Sigmoid colon (tissue), 7 donors: ENCODE data around the gene APBB2. TPM values are rescaled to one million over a fixed set of nuclear protein-coding genes. Genes with fewer than 3 reads are reported as not detected.
A peak's percentile ranks its signal among the peaks of the same experiment; 100 is the strongest.

Source experiments
- DNase-seq: peaks from one replicate; pipeline ENCODE4 v3.0.0-alpha.2; 2019
- H3K27ac ChIP-seq, 4 donors: fragments of 200-600 bp; sonication (generic); one replicate each; pipeline ENCODE4 v1.5.1; 2016 to 2019; ENCODE audit warnings: mild to moderate bottlenecking in 1 of 4
- H3K27me3 ChIP-seq, 3 donors: fragments of 200-600 bp; sonication (generic); one replicate each; pipeline ENCODE4 v1.5.1; 2019; ENCODE audit warnings: mild to moderate bottlenecking in 1 of 3
- H3K36me3 ChIP-seq, 4 donors: fragments of 200-600 bp; sonication (generic); one replicate each; pipeline ENCODE4 v1.5.1; 2016 to 2019
- H3K4me1 ChIP-seq, 4 donors: fragments of 200-600 bp; sonication (generic); one replicate each; pipeline ENCODE4 v1.5.1; 2017 to 2019
- H3K4me3 ChIP-seq, 4 donors: fragments of 200-600 bp; sonication (generic); one replicate each; pipeline ENCODE4 v1.5.1; 2017 to 2019; ENCODE audit warnings: mild to moderate bottlenecking in 2 of 4, moderate library complexity in 1 of 4
- H3K9me3 ChIP-seq, 4 donors: fragments of 200-600 bp in 3 of 4; sonication (generic) in 3 of 4; one replicate each; pipeline versions ENCODE4 v1.5.1 to v1.6.1; 2013 to 2019
- EP300 ChIP-seq, 4 donors: sonication (generic); formaldehyde crosslinking; IDR thresholded peaks; one replicate each; pipeline ENCODE4 v1.6.1; 2017; ENCODE audit warnings: antibody characterized with exemption in 4 of 4
- POLR2A ChIP-seq, 2 donors: fragments of 450-650 bp; IDR thresholded peaks; one replicate each; pipeline ENCODE4 v1.6.1; 2016; ENCODE audit warnings: antibody characterized with exemption in 2 of 2, mild to moderate bottlenecking in 2 of 2, moderate library complexity in 2 of 2
- POLR2AphosphoS5 ChIP-seq, 4 donors: sonication (generic); formaldehyde crosslinking; IDR thresholded peaks; one replicate each; pipeline ENCODE4 v1.6.1; 2017; ENCODE audit warnings: antibody characterized with exemption in 4 of 4
- WGBS, 2 donors: extraction: QIAGEN DNeasy Blood & Tissue Kit; methylation state at CpG; one replicate each; pipeline ENCODE4 v1.1.7; 2013; 5-methylcytosine and 5-hydroxymethylcytosine counted together
- intact Hi-C: fragments of 100-400 bp; cut with DNase I; formaldehyde crosslinking; loops from one replicate; pipeline ENCODE4 v1.15.1; 2023
- polyA plus RNA-seq, 3 donors: library from polyadenylated mRNA; stranded (reverse); fragments of 200-250 nt; gene quantifications; one replicate each; pipeline ENCODE4 v1.2.3, GENCODE V29; 2013
- total RNA-seq, 4 donors: library from RNA; depleted of rRNA; stranded (reverse); fragments of >200 nt; gene quantifications; one replicate each; pipeline ENCODE4 v1.1.0, GENCODE V29; 2016
- TF ChIP-seq, protein P1 (sequence below), 4 experiments: fragments of 450-650 bp in 3 of 4; fragments of 200-600 bp in 1 of 4; IDR thresholded peaks; one replicate each; pipeline ENCODE4 v1.5.1; 2016 to 2019; ENCODE audit warnings: antibody characterized with exemption in 4 of 4, mild to moderate bottlenecking in 3 of 4, moderate library complexity in 2 of 4
- donor health status: healthy with polysubstance abuse.
- donor health status: Bipolar disorder and iron deficiency.
- donor health status: healthy.

APBB2 gene
- total and polyA plus RNA-seq, 7 donors, result 7.8 to 108 (median 69.1) TPM

DNA sequence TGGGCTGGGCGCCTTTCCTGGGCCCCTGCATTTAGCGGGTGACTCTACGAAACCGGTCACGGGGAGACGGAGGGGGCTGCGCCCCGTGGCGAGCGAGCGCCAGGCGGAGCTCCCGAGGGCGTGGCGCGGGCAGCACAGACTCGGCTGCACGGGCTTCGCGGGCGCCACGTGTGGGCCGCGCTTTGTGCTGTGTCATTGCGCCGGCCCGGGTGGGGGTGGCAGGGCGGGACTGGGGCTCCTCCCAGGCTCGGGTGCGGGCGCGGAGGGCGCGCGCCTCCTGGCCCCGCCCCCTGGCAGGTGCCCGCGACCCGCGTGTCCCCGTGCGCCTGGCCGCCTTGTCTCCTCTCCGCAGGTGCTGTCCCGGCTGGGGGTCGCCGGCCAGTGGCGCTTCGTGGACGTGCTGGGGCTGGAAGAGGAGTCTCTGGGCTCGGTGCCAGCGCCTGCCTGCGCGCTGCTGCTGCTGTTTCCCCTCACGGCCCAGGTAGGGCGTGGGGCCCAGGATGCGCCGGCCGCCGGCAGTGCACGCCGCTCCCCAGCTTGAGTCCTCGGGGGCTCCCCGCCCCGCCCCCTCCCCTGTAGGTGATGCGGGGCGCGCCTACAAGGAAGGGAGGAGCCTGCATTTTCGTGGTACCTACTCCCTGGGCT, 43.0 kb upstream of the APBB2 start:
- peak; percentile 70 for DNase-seq
- Histone ChIP-seq H3K4me1 (peaks cover 0 to 17% (median 14%) of the 10 kb centered on the region in 4 donors), H3K27me3 (peaks cover 7 to 37% (median 17%) of the 10 kb centered on the region in 3 donors), H3K9me3 (no peaks in the 10 kb centered on the region), H3K36me3 (no peaks in the 10 kb centered on the region), H3K27ac (peak overlapping the region in 1 of 4 donors; percentile 24), H3K4me3 (peak overlapping the region; percentile 36 to 58 (median 48))
- TF ChIP-seq, protein P1, sequence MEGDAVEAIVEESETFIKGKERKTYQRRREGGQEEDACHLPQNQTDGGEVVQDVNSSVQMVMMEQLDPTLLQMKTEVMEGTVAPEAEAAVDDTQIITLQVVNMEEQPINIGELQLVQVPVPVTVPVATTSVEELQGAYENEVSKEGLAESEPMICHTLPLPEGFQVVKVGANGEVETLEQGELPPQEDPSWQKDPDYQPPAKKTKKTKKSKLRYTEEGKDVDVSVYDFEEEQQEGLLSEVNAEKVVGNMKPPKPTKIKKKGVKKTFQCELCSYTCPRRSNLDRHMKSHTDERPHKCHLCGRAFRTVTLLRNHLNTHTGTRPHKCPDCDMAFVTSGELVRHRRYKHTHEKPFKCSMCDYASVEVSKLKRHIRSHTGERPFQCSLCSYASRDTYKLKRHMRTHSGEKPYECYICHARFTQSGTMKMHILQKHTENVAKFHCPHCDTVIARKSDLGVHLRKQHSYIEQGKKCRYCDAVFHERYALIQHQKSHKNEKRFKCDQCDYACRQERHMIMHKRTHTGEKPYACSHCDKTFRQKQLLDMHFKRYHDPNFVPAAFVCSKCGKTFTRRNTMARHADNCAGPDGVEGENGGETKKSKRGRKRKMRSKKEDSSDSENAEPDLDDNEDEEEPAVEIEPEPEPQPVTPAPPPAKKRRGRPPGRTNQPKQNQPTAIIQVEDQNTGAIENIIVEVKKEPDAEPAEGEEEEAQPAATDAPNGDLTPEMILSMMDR (IDR thresholded peaks at IDR 0.05), result no peak
- TF ChIP-seq EP300 (IDR thresholded peaks at IDR 0.05) (no peak), POLR2A (IDR thresholded peaks at IDR 0.05) (no peak), POLR2AphosphoS5 (IDR thresholded peaks at IDR 0.05) (no peak)
- 1% methylated on average over 69 of the region's 69 CpGs for WGBS, 2 donors
- intact Hi-C loops, result no loop called here

DNA sequence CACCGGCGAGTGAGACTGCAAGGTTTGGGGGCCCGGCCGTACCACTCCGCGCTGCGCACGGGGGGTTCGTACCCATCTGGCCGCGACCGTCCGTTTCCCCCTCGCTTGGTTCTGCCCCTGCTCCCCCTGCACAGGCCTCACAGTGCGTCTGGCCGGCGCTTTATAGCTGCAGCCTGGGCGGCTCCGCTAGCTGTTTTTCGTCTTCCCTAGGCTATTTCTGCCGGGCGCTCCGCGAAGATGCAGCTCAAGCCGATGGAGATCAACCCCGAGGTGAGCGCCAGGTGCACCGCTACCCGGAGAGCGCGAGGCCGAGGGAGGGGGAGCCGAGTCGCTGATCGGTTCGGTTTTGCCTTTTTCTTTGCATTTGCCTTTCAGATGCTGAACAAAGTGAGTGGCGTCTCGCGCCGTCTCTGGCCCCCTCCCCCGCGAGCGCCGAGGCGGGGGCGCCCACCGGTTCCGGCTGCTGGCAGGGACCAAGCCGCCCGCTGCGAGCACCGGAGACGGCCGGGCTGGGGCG, 42.5 kb upstream of the APBB2 start, which contains the start of gene UCHL1:
Gene UCHL1, plus strand, starts transcription at position 189 of the 517 bp plus-strand sequence. Its CDS starts 49 bp downstream, at position 238.
- 2 to 4% methylated on average over 55 of the region's 55 CpGs for WGBS, 2 donors
- TF ChIP-seq EP300 (IDR thresholded peaks at IDR 0.05), result no peak
- TF ChIP-seq, protein P1 (IDR thresholded peaks at IDR 0.05), result no peak
- no peak for TF ChIP-seq POLR2AphosphoS5 (IDR thresholded peaks at IDR 0.05)
- TF ChIP-seq POLR2A (IDR thresholded peaks at IDR 0.05), result no peak
- peak; percentile 66 for DNase-seq
- intact Hi-C loops, result no loop called here
- Histone ChIP-seq H3K27ac (peak within 1 kb of the TSS in 1 of 4 donors; percentile 24), H3K27me3 (peaks cover 7 to 37% (median 17%) of the 10 kb centered on the region in 3 donors), H3K9me3 (no peaks in the 10 kb centered on the region), H3K4me3 (peak within 1 kb of the TSS; percentile 36 to 58 (median 48)), H3K36me3 (no peaks in the 10 kb centered on the region), H3K4me1 (peaks cover 0 to 17% (median 14%) of the 10 kb centered on the region in 4 donors)

DNA sequence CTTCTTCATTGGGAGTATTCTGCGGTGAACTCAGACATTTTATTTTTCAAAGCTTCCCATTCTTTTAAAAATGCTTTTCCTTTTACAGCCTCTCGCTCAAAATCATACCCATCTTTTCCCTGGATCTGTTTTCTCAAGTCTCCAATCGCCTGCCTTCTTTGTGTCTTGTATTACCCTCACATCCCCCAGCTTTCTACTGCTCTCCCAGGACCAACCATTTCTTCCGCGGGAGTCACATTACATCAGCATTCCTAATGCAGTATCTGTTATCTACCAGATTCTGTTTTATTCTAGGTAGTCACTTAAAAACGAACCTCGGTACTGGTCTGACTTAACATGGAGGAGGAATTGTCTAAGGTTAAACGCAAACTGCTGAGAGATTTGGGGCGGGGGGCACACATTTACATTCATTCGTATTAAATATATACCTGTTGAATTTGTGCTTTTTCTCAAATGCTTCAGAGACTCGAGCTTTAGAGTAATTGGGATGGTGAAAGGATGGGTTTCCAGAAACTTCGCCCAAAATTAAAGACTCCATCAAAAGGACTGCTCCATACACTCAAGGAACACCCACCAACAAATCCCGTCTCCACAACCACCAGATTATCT, 41.9 kb upstream of the APBB2 start:
- Histone ChIP-seq H3K9me3 (no peaks in the 10 kb centered on the region), H3K4me1 (peaks cover 0 to 17% (median 14%) of the 10 kb centered on the region in 4 donors), H3K4me3 (peak overlapping the region; percentile 36 to 58 (median 48)), H3K27me3 (peaks cover 7 to 37% (median 17%) of the 10 kb centered on the region in 3 donors), H3K27ac (no peak overlapping the region), H3K36me3 (no peaks in the 10 kb centered on the region)
- intact Hi-C loops, result no loop called here
- WGBS, 2 donors, result 16 to 20% methylated on average over 13 of the region's 13 CpGs
- DNase-seq, result no peak
- TF ChIP-seq, protein P1 (IDR thresholded peaks at IDR 0.05), result no peak
- TF ChIP-seq POLR2AphosphoS5 (IDR thresholded peaks at IDR 0.05) (no peak), EP300 (IDR thresholded peaks at IDR 0.05) (no peak), POLR2A (IDR thresholded peaks at IDR 0.05) (no peak)

DNA sequence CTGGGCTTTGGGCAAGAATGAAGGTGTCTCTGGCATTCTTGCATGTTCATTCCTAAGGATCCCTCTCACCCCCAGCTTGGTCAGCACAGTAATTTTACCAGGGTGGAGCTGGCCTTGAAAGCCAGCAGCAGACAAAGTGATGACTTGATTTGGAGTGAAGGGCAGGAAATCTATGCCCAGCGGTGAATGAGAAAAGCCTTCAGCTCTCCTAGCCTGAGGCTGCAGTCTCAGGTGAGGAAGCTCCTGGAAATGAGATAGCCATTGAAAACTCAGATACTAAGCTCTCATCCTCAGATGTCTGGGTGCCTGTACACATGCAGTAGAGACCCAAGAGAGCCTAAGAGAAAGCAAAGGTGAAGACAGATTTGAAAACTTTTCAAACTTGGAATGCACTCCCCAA, 31.6 kb upstream of the APBB2 start:
- Histone ChIP-seq H3K4me1 (no peaks in the 10 kb centered on the region), H3K4me3 (no peak overlapping the region), H3K9me3 (no peaks in the 10 kb centered on the region), H3K36me3 (no peaks in the 10 kb centered on the region), H3K27ac (no peak overlapping the region), H3K27me3 (peaks cover 0 to 6% (median 0%) of the 10 kb centered on the region in 3 donors)
- TF ChIP-seq, protein P1 (IDR thresholded peaks at IDR 0.05), result no peak
- no peak for TF ChIP-seq POLR2AphosphoS5 (IDR thresholded peaks at IDR 0.05)
- TF ChIP-seq POLR2A (IDR thresholded peaks at IDR 0.05), result no peak
- no peak for TF ChIP-seq EP300 (IDR thresholded peaks at IDR 0.05)
- 93 to 94% methylated on average over 1 of the region's 1 CpG for WGBS, 2 donors
- intact Hi-C loops, result no loop called here
- no peak for DNase-seq
